ELF-1 (cell line): Measurements from ENCODE around the gene PPP1R3A.
"Not testable (repeated sequence)": the region's sequence is repeated elsewhere in the genome, so short reads cannot be mapped to it uniquely, and the experiment has no call there.

Experiments
- DNase-seq: peaks from one replicate; pipeline ENCODE4 v3.0.0-alpha.2; 2016; ENCODE audit warnings: low read depth, low spot score

Gene PPP1R3A, protein sequence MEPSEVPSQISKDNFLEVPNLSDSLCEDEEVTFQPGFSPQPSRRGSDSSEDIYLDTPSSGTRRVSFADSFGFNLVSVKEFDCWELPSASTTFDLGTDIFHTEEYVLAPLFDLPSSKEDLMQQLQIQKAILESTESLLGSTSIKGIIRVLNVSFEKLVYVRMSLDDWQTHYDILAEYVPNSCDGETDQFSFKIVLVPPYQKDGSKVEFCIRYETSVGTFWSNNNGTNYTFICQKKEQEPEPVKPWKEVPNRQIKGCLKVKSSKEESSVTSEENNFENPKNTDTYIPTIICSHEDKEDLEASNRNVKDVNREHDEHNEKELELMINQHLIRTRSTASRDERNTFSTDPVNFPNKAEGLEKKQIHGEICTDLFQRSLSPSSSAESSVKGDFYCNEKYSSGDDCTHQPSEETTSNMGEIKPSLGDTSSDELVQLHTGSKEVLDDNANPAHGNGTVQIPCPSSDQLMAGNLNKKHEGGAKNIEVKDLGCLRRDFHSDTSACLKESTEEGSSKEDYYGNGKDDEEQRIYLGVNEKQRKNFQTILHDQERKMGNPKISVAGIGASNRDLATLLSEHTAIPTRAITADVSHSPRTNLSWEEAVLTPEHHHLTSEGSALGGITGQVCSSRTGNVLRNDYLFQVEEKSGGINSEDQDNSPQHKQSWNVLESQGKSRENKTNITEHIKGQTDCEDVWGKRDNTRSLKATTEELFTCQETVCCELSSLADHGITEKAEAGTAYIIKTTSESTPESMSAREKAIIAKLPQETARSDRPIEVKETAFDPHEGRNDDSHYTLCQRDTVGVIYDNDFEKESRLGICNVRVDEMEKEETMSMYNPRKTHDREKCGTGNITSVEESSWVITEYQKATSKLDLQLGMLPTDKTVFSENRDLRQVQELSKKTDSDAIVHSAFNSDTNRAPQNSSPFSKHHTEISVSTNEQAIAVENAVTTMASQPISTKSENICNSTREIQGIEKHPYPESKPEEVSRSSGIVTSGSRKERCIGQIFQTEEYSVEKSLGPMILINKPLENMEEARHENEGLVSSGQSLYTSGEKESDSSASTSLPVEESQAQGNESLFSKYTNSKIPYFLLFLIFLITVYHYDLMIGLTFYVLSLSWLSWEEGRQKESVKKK

DNA sequence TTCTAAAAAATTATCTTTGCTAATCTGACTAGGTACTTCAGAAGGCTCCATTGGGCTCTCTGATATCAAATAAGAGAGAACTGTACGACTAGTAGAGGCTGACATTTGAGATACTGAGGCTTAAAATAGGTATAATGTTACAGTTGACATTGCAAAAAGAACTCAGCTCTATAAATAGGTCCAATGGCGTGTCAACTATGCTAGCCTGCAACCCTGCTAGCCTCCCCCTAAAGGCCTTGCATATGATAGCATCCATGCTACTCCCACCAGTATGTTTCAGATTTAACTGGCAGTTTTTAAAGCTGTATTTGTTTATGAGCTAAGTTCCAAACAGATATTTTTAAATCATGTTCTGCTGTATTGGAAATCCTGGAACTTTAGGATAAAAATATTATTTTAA is at the start of gene PPP1R3A:
Gene PPP1R3A (minus strand): TSS at position 64 of the 400 bp plus-strand sequence. CDS start 13 bp downstream, at position 51.
- no peak for DNase-seq

DNA sequence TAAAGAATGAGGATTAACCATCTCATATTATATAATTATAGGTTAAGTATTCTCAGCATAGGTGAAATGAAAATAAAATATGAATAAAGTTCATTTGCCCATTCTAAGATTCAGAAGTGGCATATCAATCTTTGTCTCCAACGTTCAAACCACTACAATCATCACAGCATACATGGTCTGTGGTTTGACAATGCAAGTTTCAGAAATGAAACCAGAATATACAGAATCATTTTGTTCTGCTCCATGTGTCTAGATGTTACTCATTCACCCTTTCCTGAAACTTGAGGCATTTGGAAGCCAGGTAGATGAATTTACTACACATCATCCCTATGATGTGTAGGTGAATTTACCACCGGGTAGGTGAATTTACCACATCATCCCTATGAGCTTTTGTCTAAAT is 44.5 kb upstream of the PPP1R3A start:
- DNase-seq: no peak

GRCh38 chr7:113959910-113960309 is 41.1 kb upstream of the PPP1R3A start:
- no peak for DNase-seq

GRCh38 chr7:113955157-113955556 is 36.3 kb upstream of the PPP1R3A start:
- no peak for DNase-seq

DNA sequence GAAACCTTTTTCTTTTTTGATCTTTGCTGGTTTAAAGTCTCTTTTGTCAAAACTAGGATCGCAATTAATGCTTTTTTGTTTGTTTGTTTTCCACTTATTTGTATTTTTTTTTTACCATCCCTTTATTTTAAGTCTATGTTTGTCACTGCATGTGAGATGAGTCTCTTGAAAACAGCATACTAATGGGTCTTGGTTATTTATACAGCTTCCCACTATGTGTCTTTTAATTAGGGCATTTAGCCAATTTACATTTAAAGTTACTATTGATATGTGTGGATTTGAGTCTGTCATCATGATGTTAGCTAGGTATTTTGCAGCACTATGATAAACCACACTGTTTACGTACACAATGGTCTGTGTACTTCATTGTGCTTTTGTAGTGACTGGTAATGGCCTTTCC is 34.7 kb upstream of the PPP1R3A start:
- no peak for DNase-seq

- DNase-seq: no peak
Observed at GRCh38 chr7:113945018-113945938, 26.5 kb upstream of the PPP1R3A start.

DNA sequence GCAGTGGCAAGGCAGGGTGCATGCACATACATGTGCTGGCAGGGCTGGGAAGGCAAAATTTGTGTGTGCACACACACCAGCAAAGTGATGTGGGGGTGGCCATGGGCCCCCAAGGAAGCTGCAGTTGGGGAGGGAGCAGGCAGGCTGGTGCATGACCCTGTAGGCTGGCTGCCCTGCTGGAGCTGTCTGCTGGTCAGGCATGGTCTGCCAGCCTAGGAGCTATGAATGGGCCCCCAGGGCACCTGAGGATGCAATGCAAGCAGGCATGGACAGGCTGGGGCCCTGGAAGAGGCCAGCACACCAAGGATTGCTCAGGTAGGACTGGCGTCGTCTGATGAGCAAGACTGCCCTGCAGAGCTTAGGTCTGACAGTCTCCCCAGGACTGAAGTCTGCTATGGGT is 18.2 kb upstream of the PPP1R3A start:
- DNase-seq: no peak

- DNase-seq: no peak
Observed at GRCh38 chr7:113936535-113936934, 17.7 kb upstream of the PPP1R3A start.

DNA sequence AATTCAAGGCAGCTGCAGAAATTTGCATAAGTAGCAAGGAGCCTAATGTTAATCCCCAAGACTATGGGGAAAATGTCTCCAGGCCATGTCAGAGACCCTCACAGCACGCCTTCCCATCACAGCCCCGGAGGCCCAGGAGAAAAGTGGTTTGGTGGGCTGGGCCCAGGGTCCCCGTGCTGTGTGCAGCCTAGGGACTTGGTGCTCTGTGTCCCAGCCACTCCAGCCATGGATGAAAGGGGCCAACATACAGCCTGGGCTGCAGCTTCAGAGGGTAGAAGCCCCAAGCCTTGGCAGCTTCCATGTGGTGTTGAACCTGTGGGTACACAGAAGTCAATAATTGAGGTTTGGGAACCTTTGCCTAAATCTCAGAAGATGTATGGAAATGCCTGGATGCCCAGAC is 10.6 kb upstream of the PPP1R3A start:
- DNase-seq: not testable (repeated sequence)

GRCh38 chr7:113928112-113928511 is 9.3 kb upstream of the PPP1R3A start:
- no peak for DNase-seq

DNA sequence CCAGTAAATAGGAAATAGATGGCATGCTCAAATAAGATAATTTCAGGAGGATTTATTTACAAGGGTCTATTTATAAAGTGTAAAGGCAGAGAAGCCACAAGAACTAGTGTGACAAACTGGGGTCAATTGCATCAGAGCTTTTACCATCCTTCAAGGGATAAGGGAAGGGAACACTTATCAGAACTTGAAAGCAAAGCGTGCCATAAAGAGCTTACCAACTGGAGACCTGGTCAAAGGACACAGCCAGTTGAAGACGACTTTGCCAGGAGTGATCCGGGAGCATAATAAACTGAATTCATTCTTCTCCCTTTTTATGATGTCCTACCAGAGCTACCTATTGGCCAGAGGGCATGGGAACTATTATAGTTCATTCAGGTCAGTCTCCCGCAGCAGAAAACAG is 3.2 kb upstream of the PPP1R3A start:
- DNase-seq: no peak

GRCh38 chr7:113921363-113921762 is 2.6 kb upstream of the PPP1R3A start:
- no peak for DNase-seq

GRCh38 chr7:113917840-113918239 is 969 bp downstream of the PPP1R3A start:
- DNase-seq: no peak

GRCh38 chr7:113915956-113916355 is 2.9 kb downstream of the PPP1R3A start:
- no peak for DNase-seq

DNA sequence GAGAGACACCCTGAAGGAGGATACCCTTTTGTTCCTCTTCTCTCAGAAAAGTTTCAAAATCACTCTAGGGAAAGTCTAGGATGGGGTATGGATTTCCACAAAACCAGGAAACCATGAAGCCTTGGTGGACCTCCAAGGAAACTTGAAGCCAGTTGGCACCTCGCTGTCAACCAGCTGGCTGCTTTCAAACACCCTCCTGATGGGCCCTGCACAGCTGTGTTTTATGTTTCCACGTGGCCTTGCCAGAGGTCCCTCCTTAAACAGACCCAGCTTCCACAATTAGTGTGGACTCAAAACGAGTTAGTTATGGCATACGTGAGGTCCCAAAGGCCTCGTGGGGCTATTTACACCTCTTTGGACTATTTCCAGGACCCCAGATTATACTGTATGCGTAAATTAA is 5.9 kb downstream of the PPP1R3A start:
- no peak for DNase-seq

DNA sequence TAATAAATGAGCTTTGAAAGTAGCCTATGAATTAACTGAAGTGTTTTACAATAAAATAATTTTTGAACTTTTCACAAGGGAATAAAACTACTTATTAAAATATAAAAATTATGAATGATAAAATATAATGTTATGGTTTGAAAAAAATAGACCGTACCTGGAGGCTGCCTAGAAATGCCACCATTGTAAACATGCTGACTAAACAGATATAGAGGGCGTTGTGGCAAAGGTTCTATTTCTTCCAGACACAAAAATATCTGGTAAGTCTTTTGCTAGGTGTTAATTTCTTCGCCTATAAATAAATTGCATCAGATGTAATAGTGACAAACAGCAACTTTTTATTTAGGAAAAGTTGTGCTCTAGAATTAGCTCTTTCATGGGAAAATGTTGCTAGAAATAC is 11.2 kb downstream of the PPP1R3A start:
- no peak for DNase-seq

GRCh38 chr7:113904521-113904920 is 14.3 kb downstream of the PPP1R3A start:
- DNase-seq: no peak

DNA sequence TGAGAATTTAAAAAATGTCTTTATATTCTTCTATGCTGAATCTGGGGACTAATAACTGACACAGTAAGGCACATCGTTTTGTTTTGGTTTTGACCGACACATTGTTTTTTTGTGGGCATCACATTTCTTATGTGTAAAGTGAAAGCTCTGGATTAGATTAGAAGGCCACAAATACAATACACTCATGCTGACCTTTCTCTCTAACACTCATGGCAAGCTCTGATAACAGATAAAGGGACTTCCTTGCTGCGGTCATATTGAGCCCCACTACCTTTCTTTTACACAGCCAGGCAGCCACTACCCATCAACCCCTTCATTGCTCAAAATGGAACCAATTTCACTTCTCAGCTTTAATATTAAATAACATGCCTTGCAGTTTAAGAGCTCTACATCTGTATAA is 26.0 kb downstream of the PPP1R3A start:
- DNase-seq: no peak

DNA sequence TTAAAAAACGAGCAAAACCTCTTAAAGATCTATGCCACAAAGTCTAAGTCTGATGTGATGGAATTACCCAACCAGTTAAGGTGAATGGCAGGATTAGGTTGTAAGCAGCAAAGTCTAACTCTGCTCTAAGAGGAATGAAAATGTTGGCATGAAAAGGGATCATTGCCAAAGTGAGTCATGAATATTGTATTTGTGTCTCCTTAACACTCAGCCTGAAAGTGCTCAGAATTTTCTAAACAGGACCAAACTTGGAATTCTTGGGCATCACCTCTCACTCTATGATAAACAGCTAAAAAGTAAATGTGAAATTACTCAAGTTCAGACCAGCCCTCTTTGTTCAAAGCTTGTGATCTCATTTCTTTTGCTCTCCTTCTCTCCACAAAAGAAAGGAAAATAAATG is 27.0 kb downstream of the PPP1R3A start:
- DNase-seq: no peak

GRCh38 chr7:113891031-113891350 is 27.8 kb downstream of the PPP1R3A start:
- no peak for DNase-seq

- DNase-seq: no peak
Observed at GRCh38 chr7:113890331-113891030, 28.3 kb downstream of the PPP1R3A start.
